ENCODE data around the gene HRH1.
"Not testable (repeated sequence)": the region's sequence is repeated elsewhere in the genome, so short reads cannot be mapped to it uniquely, and the experiment has no call there.

Gene HRH1, protein sequence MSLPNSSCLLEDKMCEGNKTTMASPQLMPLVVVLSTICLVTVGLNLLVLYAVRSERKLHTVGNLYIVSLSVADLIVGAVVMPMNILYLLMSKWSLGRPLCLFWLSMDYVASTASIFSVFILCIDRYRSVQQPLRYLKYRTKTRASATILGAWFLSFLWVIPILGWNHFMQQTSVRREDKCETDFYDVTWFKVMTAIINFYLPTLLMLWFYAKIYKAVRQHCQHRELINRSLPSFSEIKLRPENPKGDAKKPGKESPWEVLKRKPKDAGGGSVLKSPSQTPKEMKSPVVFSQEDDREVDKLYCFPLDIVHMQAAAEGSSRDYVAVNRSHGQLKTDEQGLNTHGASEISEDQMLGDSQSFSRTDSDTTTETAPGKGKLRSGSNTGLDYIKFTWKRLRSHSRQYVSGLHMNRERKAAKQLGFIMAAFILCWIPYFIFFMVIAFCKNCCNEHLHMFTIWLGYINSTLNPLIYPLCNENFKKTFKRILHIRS

DNA sequence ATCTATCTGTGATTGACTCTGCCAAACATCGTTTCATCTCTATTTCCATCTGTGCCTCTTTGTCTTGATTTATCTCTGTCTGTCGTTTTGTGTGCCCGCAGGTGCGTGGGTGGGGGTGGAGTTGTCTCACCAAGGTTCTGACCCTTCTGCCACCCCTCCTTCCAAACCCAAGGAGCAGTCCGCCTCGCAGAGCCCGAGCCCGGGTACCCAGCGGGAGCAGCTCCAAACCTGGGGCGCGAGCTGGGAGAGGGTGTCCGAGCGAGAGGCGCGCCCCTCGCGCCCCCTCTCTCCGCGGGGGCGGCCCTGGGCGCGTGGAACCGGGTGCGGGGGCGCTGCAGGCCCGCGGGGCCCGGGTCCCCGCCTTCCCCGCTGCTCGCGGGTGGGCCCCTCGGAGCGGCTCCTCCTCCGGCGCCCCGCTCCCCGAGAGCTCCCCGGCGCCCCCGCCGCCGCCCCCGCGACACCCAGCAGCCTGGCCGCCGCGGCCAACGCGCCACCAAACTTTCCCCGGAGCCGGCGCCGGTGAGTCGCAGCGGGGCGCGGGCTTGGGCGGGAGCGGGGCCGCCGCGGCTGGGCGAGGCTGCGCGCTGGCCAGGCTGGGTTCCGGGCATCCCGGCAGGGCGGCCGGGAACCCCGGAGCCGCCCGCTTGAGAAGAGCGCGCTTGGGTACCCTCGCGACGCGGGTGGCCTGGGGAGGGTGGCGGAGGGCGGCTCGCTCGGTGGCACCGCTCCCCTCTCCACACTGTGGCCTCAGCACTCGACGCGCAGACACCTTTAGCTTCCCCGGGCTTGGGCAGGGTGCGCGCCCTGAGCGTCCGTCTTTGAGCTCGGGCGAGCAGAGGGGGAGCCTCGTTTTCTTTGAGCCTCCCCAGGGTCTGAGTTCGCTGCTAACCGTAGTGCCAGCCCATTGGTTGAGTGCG, at the start of gene HRH1:
Gene HRH1 (plus strand): TSS at position 458 of the 917 bp plus-strand sequence. CDS start 104,545 bp downstream, outside the sequence.
- DNase-seq: no peak

DNA sequence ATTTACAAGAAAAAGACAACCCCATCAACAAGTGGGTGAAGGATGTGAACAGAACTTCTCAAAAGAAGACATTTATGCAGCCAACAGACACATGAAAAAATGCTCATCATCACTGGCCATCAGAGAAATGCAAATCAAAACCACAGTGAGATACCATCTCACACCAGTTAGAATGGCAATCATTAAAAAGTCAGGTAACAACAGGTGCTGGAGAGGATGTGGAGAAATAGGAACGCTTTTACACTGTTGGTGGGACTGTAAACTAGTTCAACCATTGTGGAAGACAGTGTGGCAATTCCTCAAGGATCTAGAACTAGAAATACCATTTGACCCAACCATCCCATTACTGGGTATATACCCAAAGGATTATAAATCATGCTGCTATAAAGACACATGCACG, 41.0 kb upstream of the HRH1 start:
- DNase-seq: not testable (repeated sequence)

DNA sequence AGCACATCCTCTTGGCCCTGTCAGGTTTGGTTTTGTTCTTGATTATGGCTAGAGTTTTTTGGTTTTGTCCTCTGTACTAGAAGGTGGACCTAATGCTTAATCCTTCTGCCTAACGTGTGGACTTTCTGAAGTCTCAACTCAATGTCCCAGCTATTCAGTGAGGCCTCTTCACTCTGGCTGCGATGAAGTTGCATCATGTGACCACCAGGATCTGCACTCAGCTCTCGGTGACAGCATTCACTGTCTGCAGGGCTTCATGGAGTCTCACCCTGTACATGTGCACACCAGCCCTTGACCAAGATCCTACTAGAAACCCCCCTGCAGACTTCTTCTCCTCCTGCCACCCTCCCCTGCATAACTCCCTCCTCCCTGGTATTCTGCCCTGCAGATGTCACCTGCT, 38.7 kb upstream of the HRH1 start:
- DNase-seq: no peak

DNA sequence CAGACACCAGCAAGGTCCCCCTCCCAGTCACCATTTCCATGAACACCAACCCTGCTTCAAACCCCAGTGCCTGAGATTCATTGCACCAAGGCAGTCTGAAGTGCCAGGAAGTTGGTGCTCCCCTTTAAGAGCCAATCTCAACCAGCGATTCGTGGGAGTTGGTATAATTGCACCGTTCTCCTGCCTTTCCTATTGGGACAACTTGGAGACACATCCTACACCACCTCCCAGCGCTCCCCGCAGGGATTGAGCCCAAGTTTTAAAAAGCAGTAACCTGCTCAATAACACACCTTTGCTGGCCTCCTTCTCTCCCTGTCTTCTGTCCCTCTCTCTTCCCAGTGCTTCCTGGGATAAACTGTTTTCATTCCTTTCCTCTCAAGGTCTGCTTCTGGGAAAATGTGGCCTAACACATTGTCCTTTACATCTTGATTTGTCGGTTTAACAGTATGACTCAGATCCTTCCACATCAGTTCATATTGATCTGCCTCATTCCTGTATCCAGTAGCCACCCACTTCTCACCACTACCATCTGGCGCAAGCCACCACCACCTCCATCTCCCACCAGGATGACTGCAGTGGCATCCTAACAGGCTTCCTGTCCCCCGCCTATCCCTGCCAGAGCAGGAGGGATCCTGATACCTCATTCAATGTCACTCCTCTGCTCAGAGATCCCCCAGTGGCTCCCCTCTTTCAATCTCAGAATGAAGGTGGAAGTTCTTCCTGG, 37.8 kb upstream of the HRH1 start:
- no peak for DNase-seq

DNA sequence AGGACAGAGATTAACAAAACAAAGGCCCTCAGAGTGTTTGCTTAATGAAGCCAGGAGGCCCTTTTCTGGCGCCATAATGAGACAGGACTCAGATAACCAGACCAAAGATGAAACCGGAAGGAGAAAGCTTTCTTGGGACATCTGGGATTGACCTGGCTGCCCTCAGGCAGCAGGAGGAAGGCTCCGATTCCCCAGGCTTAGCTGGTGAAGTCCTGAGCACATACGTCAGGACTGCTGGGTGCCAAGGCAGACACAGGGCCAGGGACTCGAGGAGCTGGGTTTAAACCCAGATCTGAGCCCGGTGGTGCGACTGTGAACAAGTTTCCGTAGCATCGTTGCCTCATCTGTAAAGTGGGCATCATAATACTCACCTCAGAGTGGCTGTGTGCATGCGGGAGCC, 36.7 kb upstream of the HRH1 start:
- no peak for DNase-seq

DNA sequence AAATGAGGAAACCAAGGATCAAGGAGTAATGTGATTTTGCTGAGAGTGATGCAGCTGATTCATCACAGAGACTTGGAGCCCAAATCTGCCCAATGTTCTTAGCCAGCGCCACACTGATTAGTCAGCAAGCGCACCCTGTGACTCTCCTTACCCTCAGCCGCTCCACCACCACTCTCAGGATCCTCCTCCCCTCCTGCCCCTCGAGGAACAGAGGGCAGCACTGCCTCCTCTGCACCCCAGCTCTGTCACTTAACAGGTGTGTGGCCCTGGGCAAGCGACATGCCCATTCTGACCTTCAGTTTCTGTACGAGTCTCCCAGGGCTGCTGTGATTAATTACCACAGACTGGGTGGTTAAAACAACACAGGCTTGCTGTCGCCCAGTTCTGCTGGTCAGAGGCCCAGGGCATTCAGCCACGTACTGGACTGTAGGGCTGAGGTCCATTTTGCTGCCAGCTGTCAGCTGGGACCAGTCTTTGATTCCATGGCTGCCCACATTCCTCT, 36.1 kb upstream of the HRH1 start:
- peak; percentile 44 for DNase-seq

DNA sequence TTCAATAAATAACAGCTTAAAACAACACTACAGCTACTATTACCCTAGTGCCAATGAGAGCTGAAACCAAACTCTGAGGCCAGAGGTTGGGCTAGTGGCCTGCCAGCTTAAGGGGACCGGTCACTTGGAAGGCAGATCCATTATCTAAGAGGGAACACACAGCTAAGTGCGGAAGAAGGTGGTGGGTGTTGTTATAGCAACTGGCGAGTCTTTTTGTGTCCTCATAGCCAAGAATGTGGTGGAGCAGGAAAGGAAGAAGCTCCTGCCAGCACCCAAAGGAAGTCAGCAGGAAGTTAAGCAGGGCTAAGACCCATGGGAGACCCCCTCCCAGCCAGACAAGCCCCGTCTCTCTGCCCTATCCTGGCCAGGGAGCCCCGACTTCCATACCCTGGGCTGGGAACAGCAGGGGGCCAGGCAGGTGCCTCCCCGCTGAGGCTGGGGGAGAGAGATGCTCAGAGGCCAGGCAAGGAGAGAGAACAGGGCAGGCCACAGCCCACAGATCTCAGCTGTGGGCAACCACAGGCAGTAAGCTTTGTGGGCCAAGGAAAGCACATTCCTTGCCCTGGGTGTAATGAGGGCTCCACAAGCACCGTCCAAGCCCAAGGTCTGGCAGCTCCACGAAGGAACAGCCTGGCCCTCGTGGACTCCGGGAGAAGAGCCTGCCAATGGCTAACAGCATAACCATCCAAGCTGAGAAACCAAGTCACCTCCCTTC, 34.0 kb upstream of the HRH1 start:
- no peak for DNase-seq

DNA sequence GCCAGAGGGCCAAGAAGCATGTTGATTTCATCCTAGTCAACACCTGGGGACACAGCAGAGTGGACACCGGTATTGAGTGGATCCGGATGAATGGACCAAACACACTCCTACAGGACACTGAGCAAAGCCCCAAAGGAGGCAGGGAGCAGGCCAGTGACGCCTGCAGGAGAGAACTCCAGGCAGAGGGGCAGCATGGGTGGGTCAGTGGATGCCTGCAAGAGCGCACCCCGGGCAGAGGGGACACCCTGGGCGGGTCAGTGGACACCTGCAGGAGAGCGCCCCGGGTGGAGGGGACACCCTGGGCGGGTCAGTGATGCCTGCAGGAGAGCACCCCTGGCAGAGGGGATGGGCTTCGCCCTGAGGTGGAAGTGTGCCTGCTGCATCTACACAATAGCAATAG, 27.6 kb upstream of the HRH1 start:
- DNase-seq: no peak

DNA sequence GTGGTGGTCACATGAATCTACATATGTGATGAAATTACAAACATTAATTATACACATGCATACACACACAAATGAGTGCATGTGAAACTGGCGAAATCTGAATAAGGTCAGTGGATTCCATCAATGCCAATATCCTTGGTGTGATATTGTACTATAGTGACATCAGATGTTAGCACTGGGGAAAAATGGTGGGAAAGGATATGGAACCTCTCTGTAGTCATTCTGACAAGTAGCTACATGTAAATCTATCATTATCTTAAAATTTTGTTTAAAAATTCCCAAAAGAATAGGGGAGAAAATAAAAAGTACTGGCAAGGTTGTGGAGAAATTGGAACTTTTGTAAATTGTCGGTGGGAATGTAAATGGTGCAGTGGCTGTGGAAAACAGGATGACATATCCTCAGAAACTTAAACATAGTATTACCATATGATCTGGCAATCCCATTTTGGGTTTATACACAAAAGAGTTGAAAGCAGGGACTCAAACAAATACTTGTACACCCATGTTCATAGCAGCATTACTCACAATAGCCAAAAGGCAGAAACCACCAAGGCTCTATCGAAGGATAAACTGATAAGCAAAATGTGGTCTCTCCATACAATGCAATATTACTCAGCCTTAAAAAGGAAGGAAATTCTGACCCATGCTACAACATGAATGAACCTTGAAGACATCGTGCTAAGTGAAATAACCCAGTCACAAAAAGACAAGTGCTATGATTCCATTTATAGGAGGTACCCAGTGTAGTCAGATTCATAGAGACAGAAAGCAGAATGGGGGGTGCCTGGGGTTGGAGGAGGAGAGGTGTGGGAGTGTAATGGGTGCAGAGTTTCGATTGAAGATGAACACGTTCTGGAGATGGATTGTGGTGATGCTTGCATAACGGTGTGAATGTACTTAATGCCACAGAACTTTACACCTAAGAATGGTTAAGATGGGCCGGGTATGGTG, 25.3 kb upstream of the HRH1 start:
- no peak for DNase-seq

DNA sequence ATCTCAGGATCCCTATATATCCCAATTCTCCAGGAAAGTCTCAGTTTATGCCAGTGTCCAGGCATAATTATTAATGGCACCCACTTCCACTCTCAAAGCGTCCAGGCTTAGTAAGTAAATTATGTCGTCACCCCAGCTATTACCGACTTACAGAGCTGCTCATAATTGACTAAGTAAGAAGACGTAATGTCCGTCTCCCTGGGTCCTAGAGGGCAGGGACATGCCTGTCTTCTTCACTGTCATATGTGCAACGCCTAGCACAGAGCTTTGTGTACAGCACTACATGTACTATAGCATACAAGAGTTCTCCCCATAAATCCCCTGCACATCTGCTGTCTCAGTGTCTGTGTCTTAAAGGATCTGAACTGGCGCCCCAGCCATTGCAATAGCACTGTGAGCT, 23.9 kb upstream of the HRH1 start:
- no peak for DNase-seq

DNA sequence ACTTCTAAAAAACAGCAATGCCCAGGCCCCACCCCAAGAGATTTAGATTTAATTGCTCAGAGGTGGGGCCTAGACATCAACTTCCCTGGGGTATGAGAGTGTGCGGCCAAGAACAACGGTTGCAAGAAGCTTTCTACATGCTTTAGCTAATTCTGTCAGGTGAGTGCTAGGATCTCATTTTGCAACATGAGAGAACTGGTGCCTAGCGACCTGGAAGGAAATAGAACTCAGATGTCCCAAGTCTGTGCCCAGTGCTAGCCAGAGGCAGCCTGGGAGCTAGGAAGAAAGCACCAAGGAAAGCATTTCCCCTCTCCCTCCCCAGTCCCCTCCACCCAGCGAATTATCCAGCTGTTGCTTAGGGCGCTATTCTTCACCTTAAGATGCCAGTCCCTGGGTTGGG, 22.9 kb upstream of the HRH1 start:
- DNase-seq: no peak

DNA sequence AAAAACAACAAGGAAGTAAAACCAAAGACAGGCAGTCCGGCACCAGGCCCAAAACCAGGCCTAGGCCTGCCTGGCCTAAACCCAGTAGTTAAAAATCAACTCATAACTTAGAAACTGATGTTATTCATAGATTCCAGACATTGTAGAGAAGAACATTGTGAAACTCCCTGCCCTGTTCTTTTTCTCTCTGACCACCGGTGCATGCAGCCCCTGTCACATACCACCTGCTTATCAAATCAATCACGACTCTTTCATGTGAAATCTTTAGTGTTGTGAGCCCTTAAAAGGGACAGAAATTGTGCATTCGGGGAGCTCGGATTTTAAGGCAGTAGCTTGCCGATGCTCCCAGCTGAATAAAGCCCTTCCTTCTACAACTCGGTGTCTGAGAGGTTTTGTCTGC, 22.4 kb upstream of the HRH1 start:
- DNase-seq: not testable (repeated sequence)

DNA sequence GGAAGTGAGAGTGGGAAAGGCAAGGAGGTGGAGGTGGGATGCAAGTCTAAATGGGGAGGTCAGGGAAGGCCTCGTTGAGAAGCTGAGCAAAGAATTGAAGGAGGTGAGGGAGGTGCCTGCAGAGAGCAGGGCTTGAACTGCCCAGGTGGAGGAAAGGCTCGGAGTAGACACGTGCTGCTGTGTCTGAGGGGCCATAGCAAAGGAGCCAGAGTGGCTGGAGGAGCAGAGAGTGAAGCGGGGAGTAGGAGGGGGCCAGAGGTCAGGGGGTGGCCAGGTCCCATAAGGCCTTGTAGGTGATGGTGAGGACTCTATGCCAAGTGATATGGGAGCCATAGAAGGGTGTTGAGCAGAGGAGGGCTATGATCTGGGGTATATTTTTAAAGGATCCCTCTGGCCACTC, 21.4 kb upstream of the HRH1 start:
- no peak for DNase-seq

DNA sequence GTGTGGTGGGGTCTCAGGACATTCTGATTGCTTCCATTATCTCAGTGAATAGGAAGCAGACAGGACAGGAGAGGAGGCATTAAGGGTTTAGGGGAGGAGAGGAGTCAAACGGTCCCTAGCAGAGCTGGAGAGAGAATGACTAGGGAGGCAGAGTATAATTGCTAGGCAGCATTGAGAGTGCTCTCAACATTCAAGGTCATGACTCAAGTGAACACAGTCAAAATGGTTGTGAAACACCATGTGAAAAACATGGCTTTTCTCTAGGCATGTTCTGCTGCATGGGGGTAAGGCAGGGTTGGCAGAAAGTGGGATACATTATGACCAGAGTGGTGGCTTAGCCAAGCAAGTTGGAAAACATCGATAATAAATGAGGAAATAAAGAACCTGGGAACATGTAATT, 19.5 kb upstream of the HRH1 start:
- no peak for DNase-seq

DNA sequence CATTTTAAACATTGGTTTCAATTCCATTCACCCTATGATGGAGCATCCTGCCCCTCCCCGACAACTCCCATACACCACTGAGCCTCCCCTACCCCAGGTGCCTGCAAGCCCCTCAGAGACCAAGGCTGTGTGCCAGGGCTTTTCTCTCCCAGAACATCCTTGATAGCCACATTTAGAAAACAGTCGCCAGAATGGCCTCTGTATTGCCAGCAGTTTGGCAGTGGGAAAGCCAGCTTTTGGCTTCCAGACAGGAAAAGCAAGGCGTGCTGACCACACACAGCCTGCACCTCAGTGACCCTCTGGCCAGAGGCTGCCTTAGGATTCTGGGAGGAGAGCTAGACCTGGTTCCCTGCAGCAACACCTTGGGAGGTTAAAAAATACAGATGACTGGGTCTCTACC, 18.2 kb upstream of the HRH1 start:
- no peak for DNase-seq

DNA sequence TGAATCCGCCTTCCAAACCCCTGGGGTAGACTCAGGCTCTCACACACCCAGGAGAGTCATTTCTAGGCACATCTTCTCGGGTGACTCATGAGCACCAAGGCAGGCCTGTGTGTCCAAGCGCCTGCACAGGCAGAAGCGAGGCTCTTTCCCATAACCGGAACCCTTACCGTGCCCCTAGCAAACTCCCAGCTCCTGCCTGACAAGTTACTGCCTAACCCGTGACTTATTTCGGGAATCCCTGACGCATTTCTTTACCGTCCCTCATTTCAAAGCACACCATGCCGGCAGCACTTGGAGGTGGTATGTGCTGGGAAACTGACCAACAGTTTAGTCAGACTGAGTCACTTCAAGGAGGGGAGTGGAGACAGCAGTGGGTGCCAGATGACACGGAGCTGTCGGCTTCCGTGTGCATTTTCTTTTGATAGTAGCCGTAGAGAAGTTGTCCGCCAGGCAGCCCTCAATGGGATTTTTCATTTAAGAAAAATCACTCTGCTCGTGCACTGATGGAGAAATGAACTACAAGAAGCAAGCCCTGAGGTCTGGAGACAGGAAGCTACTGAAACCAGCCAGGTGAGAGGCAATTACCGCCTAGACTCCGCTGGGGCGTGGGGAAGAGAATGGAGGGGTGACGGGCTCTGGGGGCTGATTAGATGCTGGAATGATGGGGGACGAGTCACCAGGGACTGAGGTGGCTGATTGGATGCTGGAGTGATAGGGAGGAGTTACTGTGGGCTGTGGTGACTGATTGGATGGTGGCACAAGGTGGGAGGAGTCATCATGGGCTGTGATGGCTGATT, 17.3 kb upstream of the HRH1 start:
- DNase-seq: peak; percentile 94

DNA sequence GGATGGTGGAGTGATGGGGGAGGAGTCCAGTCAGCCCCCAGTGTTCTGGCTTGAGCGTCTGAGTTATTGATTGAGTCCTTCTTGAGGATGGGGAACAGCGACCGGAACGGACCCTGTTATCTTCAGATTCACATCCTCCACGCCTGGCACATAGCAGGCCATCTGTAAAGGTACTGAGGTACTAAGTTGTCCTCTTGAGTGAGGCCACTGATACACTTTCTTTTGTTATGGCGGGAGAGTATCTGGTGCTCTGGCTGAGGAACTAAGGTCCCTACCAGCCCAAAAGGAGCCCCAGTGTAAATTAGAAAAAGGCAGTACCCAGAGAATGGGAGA, 16.7 kb upstream of the HRH1 start:
- DNase-seq: no peak

DNA sequence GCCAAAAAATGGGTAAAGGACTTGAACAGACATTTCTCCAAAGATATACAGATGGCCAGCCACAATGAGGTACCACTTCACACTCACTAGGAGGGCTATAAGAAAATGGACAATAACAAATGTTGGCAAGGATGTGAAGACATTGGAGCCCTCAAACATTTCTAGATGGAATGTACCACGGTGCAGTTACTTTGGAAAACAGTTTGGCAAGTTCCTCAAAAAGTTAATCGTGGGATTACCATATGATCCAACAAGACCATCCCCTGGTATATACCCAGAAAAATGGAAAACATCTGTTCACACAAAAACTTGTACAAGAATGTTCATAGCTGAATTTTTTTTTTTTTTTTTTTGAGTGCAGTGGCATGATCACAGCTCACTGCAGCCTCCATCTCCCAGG, 15.9 kb upstream of the HRH1 start:
- no peak for DNase-seq

DNA sequence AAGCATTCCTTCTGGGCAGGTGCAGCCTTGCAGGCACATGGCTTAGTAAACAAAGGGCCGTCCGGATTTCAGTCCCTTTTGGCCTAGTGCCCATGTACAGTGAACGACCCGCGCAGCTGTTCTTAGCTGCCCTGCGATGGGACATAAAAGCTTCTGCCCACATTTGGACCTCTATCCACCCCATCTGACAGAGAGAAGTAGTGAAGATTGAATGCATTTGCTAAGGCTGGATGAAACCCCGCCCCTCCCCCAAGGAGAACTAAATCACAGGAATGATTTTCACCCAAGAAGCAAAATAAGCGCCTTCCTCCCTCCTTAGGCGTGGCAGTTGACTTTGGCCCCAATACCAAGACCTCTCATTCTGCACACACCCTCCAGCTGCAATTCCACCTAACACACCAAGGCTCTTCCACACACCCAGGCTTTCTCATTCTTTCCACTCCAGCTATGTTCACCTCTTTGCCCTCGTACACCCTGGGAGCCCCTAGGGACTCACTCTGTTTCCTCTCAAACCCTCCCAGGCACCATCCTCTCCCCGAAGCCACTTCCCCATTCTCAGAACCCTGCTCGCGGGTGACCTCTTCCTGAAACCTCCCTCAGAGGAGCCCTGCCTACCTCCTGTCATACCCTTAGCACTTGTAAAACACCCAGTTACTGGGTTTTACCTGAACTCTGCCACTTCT, 14.1 kb upstream of the HRH1 start:
- DNase-seq: no peak

DNA sequence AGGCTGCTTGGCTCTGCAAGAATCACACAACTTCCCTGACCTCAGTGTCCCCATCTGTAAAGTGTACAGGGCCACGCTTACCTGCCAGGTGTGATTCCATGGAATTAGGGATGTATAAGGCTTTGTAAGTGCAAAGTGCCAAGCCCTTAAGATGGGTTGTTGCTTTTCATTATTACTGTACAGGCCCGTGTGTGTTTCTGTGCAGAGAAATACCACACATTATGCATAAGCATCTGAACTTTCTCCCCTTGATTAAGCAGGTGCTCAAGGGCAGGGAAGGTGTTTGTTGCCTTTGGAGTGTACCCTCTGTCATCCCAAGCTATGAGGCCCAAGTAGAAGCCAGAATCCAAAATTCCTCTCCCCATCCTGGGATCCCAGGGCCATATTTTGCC, 13.6 kb upstream of the HRH1 start:
- DNase-seq: no peak

Measured in amniotic stem cell (primary cell).